Left renal cortex interstitium (tissue), 4 donors: ENCODE results near the gene CFAP74. TPM values are rescaled to one million over a fixed set of nuclear protein-coding genes. Genes with fewer than 3 reads are reported as not detected.
"Not testable (repeated sequence)": the region's sequence is repeated elsewhere in the genome, so short reads cannot be mapped to it uniquely, and the experiment has no call there.

Experiments used
- DNase-seq, 4 donors: peaks; one replicate each; pipeline ENCODE4 v3.0.0-alpha.2; 2013; ENCODE audit warnings: low read depth in 4 of 4, low spot score in 2 of 4, missing footprints in 1 of 4
- polyA plus RNA-seq, 4 donors: library from polyadenylated mRNA; unstranded; fragments of 120-200 nt; gene quantifications; one replicate each; pipeline ENCODE4 v1.2.1, GENCODE V29; 2013; ENCODE audit not compliant: insufficient read length in 4 of 4

CFAP74 gene
- polyA plus RNA-seq, 4 donors: 0.45 to 0.68 (median 0.58) TPM

- DNase-seq: no peak
Observed at GRCh38 chr1:1988061-1988945, 15.3 kb downstream of the CFAP74 start.

- DNase-seq: no peak
Observed at GRCh38 chr1:1987142-1987510, 16.5 kb downstream of the CFAP74 start.

- no peak for DNase-seq
Observed at GRCh38 chr1:1986451-1987141, 17.0 kb downstream of the CFAP74 start.

GRCh38 chr1:1985375-1986050 lies 18.1 kb downstream of the CFAP74 start:
- no peak for DNase-seq

- DNase-seq: no peak
Observed at GRCh38 chr1:1984560-1985070, 19.0 kb downstream of the CFAP74 start.

- no peak for DNase-seq
Observed at GRCh38 chr1:1982379-1983232, 21.0 kb downstream of the CFAP74 start.

- not testable (repeated sequence) for DNase-seq
Observed at GRCh38 chr1:1981631-1982327, 21.8 kb downstream of the CFAP74 start.

- DNase-seq: no peak
Observed at GRCh38 chr1:1981142-1981500, 22.5 kb downstream of the CFAP74 start.

- no peak for DNase-seq
Observed at GRCh38 chr1:1980467-1981141, 23.0 kb downstream of the CFAP74 start.

- no peak for DNase-seq
Observed at GRCh38 chr1:1979482-1980165, 24.0 kb downstream of the CFAP74 start.

GRCh38 chr1:1978690-1979481 lies 24.7 kb downstream of the CFAP74 start:
- not testable (repeated sequence) for DNase-seq

- no peak for DNase-seq
Observed at GRCh38 chr1:1978108-1978507, 25.5 kb downstream of the CFAP74 start.

- no peak for DNase-seq
Observed at GRCh38 chr1:1976031-1976430, 27.6 kb downstream of the CFAP74 start.

GRCh38 chr1:1975535-1975934 lies 28.1 kb downstream of the CFAP74 start:
- no peak for DNase-seq

GRCh38 chr1:1974834-1975233 lies 28.8 kb downstream of the CFAP74 start:
- DNase-seq: no peak

- no peak for DNase-seq
Observed at GRCh38 chr1:1973716-1974642, 29.6 kb downstream of the CFAP74 start.
